Stimulated activated CD4-positive, alpha-beta T cell treated with anti-CD3 and anti-CD28 coated beads, Interleukin-4, amount 100 ng/mL, for 48 hours (primary cell): Measurements from ENCODE around the gene RTKN.
"Not testable (repeated sequence)": the region's sequence is repeated elsewhere in the genome, so short reads cannot be mapped to it uniquely, and the experiment has no call there.

Experiments
- DNase-seq, 2 donors: peaks; one replicate each; pipeline ENCODE4 v3.0.0-alpha.2; 2020; ENCODE audit warnings: low read depth in 2 of 2

The RTKN gene, protein sequence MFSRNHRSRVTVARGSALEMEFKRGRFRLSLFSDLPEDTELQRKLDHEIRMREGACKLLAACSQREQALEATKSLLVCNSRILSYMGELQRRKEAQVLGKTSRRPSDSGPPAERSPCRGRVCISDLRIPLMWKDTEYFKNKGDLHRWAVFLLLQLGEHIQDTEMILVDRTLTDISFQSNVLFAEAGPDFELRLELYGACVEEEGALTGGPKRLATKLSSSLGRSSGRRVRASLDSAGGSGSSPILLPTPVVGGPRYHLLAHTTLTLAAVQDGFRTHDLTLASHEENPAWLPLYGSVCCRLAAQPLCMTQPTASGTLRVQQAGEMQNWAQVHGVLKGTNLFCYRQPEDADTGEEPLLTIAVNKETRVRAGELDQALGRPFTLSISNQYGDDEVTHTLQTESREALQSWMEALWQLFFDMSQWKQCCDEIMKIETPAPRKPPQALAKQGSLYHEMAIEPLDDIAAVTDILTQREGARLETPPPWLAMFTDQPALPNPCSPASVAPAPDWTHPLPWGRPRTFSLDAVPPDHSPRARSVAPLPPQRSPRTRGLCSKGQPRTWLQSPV

GRCh38 chr2:74441690-74442482 lies at the start of gene RTKN:
Gene RTKN (minus strand): TSS chr2:74441937. CDS start chr2:74441816, 121 bp downstream.
- no peak for DNase-seq

- no peak for DNase-seq
Observed at GRCh38 chr2:74489906-74490305, 48.2 kb upstream of the RTKN start.

- no peak for DNase-seq
Observed at GRCh38 chr2:74488643-74489481, 47.1 kb upstream of the RTKN start.

DNA sequence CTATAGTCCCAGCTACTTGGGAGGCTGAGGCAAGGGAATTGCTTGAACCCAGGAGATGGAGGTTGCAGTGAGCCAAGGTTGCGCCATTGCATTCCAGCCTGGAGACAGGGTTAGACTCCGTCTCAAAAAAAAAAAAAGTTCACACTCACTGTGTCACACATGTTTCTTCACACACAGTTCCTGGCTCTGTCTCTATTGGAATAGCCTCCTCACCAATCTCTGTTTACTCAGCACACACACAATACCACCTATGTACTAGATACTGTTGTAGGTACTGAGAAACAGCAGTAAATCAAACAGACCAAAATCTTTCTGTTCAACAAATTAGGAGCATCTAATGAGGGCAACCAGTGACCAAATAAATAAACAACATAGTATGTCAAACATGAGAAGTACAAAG lies 44.4 kb upstream of the RTKN start:
- DNase-seq = no peak

DNA sequence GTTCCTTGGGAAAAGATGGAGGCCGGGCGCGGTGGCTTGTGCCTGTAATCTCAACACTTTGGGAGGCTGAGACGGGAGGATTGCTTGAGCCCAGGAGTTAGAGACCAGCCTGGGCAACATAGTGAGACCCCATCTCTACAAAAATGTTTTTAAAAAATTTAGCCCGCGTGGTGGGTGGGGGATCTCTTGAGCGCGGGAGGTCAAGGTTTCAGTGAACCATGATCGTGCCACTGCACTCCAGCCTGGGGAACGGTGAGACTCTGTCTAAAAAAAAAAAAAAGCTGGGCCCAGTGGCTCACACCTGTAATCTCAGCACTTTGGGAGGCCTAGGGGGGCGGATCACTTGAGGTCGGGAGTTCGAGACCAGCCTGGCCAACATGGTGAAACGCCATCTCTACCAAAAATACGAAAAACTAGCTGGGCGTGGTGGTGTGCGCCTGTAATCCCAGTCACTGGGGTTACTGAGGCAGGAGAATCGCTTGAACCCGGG lies 42.0 kb upstream of the RTKN start:
- not testable (repeated sequence) for DNase-seq

DNA sequence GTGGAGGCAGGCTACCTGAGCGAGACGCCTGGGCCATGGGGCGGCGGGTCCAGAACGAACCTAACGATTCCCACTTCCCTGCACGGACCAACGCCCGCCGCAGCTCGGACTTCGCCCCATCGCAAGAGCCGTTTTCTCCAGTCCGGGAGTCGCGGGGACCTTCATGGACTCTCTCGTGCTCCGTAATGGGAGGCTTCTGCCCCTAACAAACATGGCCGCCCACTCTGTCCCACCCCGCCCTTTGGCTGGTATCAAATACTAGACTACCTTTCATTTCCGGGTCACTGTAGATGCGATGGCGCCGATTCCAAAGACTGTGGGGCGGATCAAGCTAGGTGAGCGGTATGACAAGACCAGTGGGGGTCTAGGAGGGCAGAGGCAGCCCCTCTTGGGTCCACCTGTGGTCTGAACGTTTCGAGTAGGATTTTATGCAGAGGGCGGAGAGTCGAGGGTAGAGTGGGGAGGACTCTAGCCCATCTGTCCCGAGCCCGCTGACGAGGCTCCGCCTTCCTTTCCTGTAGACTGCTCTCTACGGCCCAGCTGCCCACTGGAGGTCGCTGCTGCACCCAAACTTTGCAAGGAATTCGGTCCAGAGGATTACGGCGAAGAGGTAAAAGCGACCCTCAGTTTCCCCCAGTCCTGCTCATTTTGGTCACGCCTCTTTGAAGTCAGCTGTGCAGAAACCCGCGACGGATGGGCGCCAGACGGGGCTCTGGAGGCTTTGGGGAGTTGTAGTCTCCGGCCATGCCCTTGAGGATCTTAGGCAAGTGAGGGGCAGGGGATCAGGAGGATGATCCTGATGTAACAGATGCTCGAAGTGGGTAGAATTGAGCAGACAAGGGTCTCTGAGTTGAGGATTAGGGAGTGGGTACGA lies 41.3 kb upstream of the RTKN start, which contains the start of the genes CCDC142 and TTC31:
TSS of gene CCDC142 (minus strand) at position 198 of the 874 bp plus-strand sequence. CDS start at position 37, 161 bp downstream.
TSS of gene TTC31 (plus strand) at position 281 of the 874 bp plus-strand sequence. CDS start at position 296, 15 bp downstream.
- DNase-seq = peak; percentile 84 to 92

DNA sequence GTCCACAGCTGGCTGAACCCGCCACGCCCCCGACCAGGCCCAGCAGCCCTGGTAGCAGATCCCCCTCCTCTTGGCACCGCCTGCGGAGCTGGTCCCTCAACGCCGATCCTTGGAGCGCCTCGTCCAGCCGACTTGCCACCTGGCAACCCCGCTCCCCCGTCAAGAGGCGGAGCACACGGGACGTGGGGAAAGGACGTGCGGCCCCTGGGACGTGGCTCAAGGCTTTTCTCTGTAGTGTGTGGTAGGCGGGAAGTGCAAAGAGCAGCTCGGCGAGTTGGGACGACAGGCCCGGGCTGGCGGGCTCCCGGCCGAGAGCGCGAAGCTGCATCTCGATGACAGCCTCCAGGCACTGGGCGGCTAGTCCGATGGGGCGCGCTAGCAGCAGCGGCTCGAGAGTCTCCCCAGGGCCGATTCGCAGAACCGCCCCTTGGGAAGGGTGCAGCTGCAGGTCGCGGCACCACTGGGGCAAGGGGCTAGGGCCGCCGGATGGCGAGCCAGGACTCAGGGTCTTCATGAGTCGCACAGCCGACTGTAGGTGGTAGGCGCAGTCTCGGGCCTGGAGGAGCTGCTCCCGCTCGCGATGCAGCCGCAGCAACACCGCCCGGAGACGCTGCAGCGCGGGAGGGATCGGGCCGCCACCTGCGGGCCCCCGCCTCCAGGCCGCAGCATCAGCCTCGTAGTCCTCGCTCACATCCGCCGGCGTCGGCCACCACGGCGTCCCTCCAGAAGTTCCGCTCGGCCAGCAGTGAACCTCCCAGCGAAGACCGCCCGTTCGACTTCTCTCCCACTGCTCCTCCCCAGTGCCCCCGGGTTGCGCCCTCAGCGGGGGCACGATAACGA lies 40.4 kb upstream of the RTKN start:
- DNase-seq = peak in 1 of 2 donors; percentile 44

DNA sequence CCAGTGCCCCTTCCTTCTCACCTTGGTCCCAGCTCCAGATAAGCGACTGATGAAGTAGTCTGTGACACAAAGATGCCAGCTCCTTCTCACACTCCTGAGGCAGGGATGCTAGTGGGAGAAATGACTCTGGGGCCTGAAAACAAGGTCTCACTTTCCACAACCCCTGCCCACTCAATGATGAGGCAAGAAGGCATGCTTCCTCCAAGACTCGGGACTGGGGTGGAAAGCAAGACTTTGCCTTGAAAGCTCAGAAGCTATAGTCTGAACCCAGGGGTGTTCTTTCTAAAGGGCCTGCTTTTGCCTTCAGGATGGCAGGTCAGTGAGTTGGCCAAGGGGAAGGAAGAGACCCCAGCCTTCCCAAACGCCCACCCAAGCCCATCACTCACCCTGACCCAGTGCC lies 39.7 kb upstream of the RTKN start:
- DNase-seq = no peak

DNA sequence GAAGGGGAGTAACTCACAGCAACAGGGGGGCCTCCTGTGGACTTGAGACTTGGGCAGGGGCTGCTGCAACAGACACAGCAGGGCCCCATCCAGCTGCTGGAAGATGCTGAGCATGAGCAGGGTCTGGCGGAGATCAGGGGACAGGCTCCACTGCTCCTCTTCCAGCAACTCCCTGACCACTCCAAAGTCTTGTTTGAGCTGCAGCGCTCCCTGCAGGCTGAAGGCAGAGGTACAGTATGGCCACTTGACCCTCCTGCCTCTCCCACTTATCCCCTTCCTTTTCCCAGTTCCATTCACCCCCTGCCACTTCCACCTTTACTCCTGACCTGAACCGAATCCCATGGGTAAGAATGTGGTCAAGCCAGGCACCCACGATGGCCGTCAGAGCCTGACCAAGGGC lies 33.2 kb upstream of the RTKN start:
- DNase-seq = no peak

GRCh38 chr2:74474481-74474880 lies 32.7 kb upstream of the RTKN start:
- DNase-seq = no peak

DNA sequence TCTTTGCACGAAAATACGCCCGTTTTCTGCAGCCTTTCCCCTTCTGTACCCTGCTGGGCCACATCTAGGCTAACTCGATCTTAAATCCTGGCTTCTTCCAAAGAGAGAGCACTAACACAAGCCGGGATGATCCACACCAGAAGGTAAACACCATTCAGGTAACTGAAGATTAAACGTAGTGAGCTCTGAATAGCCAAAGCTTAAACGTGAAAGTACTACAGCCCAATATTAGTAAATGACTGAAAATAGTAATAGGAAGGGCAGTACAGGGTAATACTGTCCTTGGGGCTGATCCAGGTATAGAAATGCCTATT lies 31.2 kb upstream of the RTKN start:
- DNase-seq = no peak

DNA sequence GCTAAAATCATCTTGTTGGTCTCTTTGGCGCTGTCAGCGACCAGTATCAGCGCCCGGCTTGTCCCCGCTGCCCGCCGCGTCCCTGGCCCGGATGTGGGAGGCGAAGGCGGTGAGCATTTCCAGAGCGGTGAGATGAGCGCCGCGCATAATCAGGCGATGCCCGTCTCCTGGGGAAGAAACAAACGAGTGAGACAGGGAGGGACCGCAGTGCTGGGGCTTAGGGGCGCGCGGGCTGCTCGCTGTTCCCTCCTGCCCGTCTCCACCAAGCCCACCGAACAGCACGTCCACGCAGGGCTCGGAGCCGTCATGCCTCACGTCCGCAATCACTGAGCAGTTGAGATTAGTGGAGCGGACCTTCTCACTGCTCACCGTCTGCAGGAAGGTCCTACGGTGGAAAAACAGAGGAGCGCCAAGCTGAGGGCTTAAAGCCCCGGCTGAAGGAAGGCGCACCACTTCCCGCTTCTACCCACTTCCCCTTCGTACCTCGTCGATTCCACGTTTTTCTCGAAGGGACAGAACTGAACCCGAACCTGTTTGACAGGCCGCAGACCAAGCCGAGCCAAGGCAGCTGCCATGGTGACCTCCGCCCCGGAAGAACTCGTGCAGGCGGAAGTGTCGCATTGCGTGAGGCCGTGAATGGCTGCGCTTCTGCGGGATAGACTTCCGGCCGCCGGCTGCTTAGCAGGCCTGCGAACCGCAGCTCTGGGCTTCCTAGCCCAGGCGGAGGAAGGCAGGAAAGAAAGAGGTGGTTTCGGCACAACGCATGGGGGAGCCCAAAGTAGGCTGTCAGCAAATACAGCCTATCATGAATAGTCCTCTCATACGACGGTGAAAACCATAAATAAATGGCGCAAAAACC lies 30.6 kb upstream of the RTKN start, which contains the start of gene MRPL53:
TSS of gene MRPL53 (minus strand) at position 595 of the 859 bp plus-strand sequence. CDS start at position 575, 20 bp downstream.
- peak; percentile 95 to 96 for DNase-seq

DNA sequence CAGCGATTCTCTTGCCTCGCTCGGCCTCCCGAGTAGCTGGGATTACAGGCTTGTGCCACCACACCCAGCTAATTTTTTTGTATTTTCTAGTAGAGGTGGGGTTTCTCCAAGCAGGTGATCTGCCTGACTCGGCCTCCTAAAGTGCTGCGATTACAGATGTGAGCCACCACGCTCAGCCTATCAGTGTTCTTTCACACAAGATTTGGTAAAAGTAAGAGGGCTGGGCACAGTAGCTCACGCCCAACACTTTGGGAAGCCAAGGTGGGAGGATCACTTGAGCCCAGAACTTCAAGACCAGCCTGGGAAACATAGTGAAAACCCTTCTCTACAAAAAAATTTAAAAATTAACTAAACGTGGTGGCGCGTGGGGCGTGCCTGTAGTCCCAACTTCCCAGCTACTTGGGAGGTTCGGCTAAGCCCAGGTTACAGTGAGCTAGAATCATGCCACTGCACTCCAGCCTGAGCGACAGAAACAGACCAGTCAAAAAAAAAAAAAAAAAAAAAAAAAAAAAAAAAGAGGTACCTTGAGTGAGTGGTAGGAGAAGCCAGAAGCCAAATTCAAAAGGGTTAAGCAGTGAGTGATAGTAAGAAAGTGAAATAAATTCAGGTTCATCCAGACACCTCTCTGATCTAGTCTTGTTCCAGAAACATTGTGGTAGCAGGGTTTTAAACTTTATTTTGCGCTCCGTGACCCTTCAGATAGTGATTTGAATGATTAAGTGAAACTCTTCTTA lies 29.8 kb upstream of the RTKN start:
- no peak for DNase-seq

- DNase-seq = not testable (repeated sequence)
Observed at GRCh38 chr2:74470742-74471141, 29.0 kb upstream of the RTKN start.

- DNase-seq = no peak
Observed at GRCh38 chr2:74464406-74464805, 22.7 kb upstream of the RTKN start.

DNA sequence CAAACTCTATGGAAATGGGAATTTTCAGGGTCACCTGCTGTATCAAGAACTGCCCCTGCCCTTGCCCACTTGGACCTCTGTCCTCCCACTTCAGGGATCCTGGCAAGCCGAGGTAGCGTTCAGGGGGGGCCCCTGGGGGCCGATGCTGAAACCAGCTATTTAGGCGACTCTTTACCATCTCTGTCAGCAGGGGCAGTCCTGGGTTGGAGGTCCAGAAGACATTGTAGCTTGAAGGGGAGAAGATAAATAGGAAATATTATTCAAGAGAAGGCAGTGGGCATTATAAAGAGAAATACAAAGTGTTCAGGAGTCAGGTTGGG lies 21.0 kb upstream of the RTKN start:
- no peak for DNase-seq

- no peak for DNase-seq
Observed at GRCh38 chr2:74462054-74462785, 20.5 kb upstream of the RTKN start.
